ENCODE data around the gene XPC.

XPC gene

GRCh38 chr3:14208168-14208567 is 29.8 kb upstream of the XPC start:
- no peak for DNase-seq (ENCODE audit: low read depth in 1 of 2, low spot score in 1 of 2)

DNA sequence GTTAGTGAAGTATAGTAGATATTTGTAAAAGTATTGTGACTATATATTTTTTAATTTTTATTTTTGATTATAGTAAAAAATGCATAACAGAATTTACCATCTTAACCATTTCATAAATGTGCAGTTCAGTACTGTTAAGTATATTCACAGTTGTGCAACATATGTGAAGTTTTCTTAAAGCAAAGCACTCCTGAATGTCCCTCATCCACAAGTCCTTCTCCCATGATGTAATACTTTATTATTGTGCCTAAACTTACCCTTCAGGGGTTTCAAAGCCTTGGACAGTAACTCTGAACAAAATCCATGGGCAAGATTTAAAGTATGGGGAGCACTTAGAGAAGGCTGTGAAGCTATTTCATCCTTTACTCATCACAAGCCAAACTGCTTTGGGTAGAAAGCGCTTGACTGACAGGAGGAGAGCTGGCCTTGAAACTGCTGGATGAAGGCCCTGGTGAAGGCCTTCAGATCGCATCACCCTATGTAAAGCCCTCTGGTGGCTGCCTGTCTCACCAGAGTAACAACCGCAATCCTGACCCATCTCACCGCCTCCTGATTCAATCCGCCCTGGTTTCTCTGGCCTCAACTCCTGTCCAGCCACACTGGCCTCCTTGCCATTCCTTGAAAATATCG is 28.3 kb upstream of the XPC start:
- no peak for DNase-seq (ENCODE audit: low read depth in 1 of 2, low spot score in 1 of 2)

- DNase-seq (ENCODE audit: low read depth in 1 of 2, low spot score in 1 of 2): no peak
These were observed 26.3 kb upstream of the XPC start for GRCh38 chr3:14204515-14205284.

DNA sequence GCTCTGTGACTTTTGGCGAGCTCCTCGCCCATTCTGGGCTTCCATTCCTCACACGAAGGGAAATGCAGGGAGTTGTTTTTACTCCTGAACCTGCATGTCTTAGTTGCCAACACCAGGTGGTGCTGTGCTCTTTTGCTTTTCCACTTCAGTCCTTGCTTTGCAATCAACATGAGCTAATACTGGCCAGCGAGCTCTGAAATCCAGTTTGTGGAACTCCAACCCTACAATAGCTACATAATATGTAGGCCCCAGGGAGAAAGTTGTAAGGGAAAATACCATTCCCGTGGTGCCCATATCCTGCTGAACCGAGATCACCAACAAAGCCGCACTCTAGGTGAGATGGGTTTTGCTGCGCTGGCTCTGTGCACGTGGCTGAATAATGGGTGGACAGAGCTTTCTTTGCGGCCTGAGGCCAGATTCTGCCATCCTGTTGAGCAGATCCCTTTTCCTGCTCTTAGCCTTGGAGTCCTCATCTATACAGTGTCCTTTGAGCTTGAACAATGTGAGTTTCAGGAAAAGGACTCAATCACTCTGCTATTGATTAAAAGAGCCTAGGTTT is 25.2 kb upstream of the XPC start:
- no peak for DNase-seq (ENCODE audit: low read depth in 1 of 2, low spot score in 1 of 2)

- DNase-seq (ENCODE audit: low read depth in 1 of 2, low spot score in 1 of 2): no peak
These were observed 24.6 kb upstream of the XPC start for GRCh38 chr3:14202874-14203520.

- no peak for DNase-seq (ENCODE audit: low read depth in 1 of 2, low spot score in 1 of 2)
These were observed 23.7 kb upstream of the XPC start for GRCh38 chr3:14201940-14202684.

- no peak for DNase-seq (ENCODE audit: low read depth in 1 of 2, low spot score in 1 of 2)
These were observed 22.4 kb upstream of the XPC start for GRCh38 chr3:14200841-14201240.

GRCh38 chr3:14200276-14200675 is 21.9 kb upstream of the XPC start:
- DNase-seq (ENCODE audit: low read depth in 1 of 2, low spot score in 1 of 2): no peak

- no peak for DNase-seq (ENCODE audit: low read depth in 1 of 2, low spot score in 1 of 2)
These were observed 21.2 kb upstream of the XPC start for GRCh38 chr3:14199641-14200040.

- DNase-seq (ENCODE audit: low read depth in 1 of 2, low spot score in 1 of 2): no peak
These were observed 16.5 kb upstream of the XPC start for GRCh38 chr3:14194865-14195264.

GRCh38 chr3:14188041-14188754 is 9.8 kb upstream of the XPC start:
- DNase-seq (ENCODE audit: low read depth in 1 of 2, low spot score in 1 of 2): no peak

DNA sequence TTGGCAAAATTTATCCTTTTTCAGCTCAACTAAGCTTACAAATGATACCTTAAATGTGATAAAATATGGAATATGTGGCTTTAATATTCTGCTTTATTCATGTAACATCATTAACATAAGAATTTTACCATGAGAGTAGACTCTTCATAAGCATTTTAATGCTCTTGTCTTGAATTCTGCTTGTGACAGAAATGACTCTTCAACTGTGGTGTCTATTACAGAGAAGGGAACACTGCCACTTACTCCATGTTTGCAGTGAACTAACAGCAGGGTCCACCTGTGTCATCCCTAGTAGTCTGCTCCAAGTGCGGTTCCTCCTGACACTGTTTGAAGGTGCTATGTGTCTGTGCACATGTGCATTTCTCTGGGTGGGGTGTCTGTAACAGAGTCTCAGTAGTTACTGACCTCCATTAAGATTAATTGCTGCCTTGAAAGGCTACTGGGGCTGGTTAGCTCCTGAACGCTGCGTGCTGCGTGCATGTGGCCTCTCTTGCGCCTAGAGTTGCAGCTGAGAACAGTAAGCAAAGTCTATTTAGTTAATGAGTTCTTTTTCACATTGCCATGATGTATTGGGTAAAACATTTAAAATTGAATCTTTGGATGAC is 8.6 kb upstream of the XPC start:
- no peak for DNase-seq (ENCODE audit: low read depth in 1 of 2, low spot score in 1 of 2)

- DNase-seq (ENCODE audit: low read depth in 1 of 2, low spot score in 1 of 2): no peak
These were observed 4.7 kb upstream of the XPC start for GRCh38 chr3:14183015-14183577.

DNA sequence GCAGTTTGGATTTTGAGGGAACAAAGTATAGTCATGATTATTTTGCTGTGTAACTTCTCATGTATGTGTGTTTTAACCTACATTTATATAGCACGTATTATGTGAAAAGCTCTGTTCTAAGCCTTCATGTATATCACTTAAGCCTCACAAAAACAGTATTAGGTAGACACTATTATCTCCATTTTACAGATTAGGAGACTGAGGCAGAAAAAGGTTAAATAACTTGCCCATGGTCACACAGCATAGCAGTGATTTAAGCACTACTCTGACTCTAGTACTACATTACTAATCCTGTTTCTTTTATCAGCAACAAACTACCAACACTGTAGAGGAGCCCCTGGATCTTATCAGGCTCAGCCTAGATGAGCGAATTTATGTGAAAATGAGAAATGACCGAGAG is 2.9 kb upstream of the XPC start:
- DNase-seq (ENCODE audit: low read depth in 1 of 2, low spot score in 1 of 2): no peak

GRCh38 chr3:14179795-14180194 is 1.4 kb upstream of the XPC start:
- DNase-seq (ENCODE audit: low read depth in 1 of 2, low spot score in 1 of 2): no peak

- no peak for DNase-seq (ENCODE audit: low read depth in 1 of 2, low spot score in 1 of 2)
These were observed 689 bp upstream of the XPC start for GRCh38 chr3:14179114-14179465.

DNA sequence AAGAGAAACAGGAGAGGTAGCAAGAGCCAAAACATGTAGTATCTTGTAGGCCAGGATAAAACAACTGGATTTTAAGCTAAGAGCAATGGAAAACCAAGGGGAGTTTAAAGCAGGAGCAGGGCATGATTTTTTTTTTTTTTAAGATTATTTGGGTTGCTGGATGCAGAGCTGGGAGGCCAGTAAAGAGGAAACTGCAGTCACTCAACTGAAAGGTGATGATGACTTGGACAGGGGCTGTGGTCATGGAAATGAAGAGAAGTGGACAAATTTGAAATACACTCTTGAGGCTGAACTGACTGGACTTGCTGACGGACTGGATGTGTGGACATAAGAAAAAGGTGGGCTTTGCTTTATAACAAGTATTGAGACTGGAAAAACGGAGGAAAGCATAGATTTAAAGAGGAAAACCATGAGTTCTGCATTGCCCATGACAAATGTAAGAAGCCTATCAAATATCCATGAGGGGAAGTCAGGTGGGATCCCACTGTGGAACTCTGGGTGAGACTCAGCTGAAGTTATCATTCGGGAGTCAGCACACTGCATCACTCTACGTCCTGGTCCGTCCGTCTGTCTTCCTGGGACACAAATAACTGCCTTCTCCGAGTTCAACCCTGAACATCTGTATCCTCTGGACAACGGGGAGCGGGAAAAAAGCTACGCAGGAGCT is 688 bp downstream of the XPC start:
- DNase-seq (ENCODE audit: low read depth in 1 of 2, low spot score in 1 of 2): no peak

- DNase-seq (ENCODE audit: low read depth in 1 of 2, low spot score in 1 of 2): peak; percentile 22 to 29
These were observed 2.9 kb downstream of the XPC start for GRCh38 chr3:14175383-14176037.

GRCh38 chr3:14174483-14174882 is 3.9 kb downstream of the XPC start:
- DNase-seq (ENCODE audit: low read depth in 1 of 2, low spot score in 1 of 2): no peak

Data from activated T-helper 1 cell treated with anti-CD3 and anti-CD28 coated beads, Interleukin-2, amount 50 U/mL, for 16 hours (primary cell).